Panc1 (cell line): Measurements from ENCODE around the gene TAS2R31. TPM values are rescaled to one million over a fixed set of nuclear protein-coding genes. Genes with fewer than 3 reads are reported as not detected.
"Not testable (repeated sequence)": the region's sequence is repeated elsewhere in the genome, so short reads cannot be mapped to it uniquely, and the experiment has no call there.

Source experiments
- ATAC-seq: fragments of 200-7000 bp; cut with Tn5 transposase; 2 replicates; pipeline ENCODE4 v1.9.1; 2020; ENCODE audit warnings: mild to moderate bottlenecking, moderate library complexity
- BruUV-seq: library from RNA; stranded (reverse); fragments of 400-500 nt; replicated peaks from 2 replicates; lab custom pipeline; 2021; lab: Mats Ljungman, UMichigan
- CTCF ChIA-PET: fragments of 300-600 bp; sonication (Branson Sonifier 250); formaldehyde crosslinking; loops from one replicate; lab custom pipeline; 2022; ENCODE audit warnings: antibody characterized with exemption; lab: Charles Lee
- POLR2A ChIA-PET: fragments of 300-600 bp; sonication (Branson Sonifier 250); formaldehyde crosslinking; loops from one replicate; lab custom pipeline; 2022; ENCODE audit warnings: antibody characterized with exemption; lab: Charles Lee
- DNase-seq: peaks from one replicate; pipeline ENCODE4 v3.0.0-alpha.2; 2010; ENCODE audit warnings: low read depth, low spot score
- H3K27ac ChIP-seq: 2 replicates; pipeline ENCODE4 v1.5.1; 2011; ENCODE audit warnings: mild to moderate bottlenecking, low read length, inconsistent platforms
- H3K27me3 ChIP-seq: fragments of 200-500 bp; sonication (Bioruptor generic); 2 replicates; pipeline ENCODE4 v1.6.0; 2014; ENCODE audit warnings: low read length, inconsistent platforms; ENCODE audit not compliant: control insufficient read depth, insufficient read depth
- H3K36me3 ChIP-seq: fragments of 200-500 bp; sonication (Bioruptor generic); 2 replicates; pipeline ENCODE4 v1.5.1; 2014; ENCODE audit warnings: inconsistent platforms, mild to moderate bottlenecking, low read length, moderate library complexity; ENCODE audit not compliant: control insufficient read depth, insufficient read depth
- H3K4me1 ChIP-seq: 2 replicates; pipeline ENCODE4 v1.5.1; 2011; ENCODE audit warnings: inconsistent platforms, mild to moderate bottlenecking, low read length, moderate library complexity; ENCODE audit not compliant: control insufficient read depth, insufficient read depth
- H3K4me3 ChIP-seq, 2 experiments: 2 replicates each; pipeline ENCODE4 v1.5.1; 2011 to 2012; ENCODE audit warnings: low read depth in 2 of 2, low read length in 2 of 2, mild to moderate bottlenecking in 2 of 2, inconsistent platforms in 1 of 2, moderate library complexity in 1 of 2
- H3K9me3 ChIP-seq: fragments of 200-500 bp; sonication (Bioruptor generic); 2 replicates; pipeline ENCODE4 v1.5.1; 2014; ENCODE audit warnings: low read depth, mild to moderate bottlenecking, inconsistent platforms, low read length, moderate library complexity; ENCODE audit not compliant: control insufficient read depth, insufficient read depth
- POLR2AphosphoS5 ChIP-seq: IDR thresholded peaks from 2 replicates; pipeline ENCODE4 v1.6.1; 2012; ENCODE audit warnings: mild to moderate bottlenecking, low read depth, low read length, moderate library complexity
- SIN3A ChIP-seq: IDR thresholded peaks from 2 replicates; pipeline ENCODE4 v1.6.1; 2012; ENCODE audit warnings: low read depth, mild to moderate bottlenecking, low read length, moderate library complexity, borderline replicate concordance; ENCODE audit not compliant: insufficient read depth
- TCF7L2 ChIP-seq: IDR thresholded peaks from 2 replicates; pipeline ENCODE4 v1.6.1; 2011; ENCODE audit warnings: mild to moderate bottlenecking, low read depth, low read length, inconsistent platforms
- in situ Hi-C: cut with HindIII; loops from 2 replicates; pipeline ENCODE4 v1.10.0; 2016; ENCODE audit warnings: low sequenced_read_pairs, low pct_unique_long_range_greater_than_20kb
- intact Hi-C: fragments of 100-400 bp; cut with micrococcal nuclease; formaldehyde crosslinking; loops from one replicate; pipeline ENCODE4 v1.10.0; 2022; ENCODE audit not compliant: unreplicated experiment
- total RNA-seq: library from RNA; stranded (reverse); gene quantifications from one replicate; pipeline ENCODE4 v1.2.1, GENCODE V29; 2021; ENCODE audit not compliant: unreplicated experiment
- TF ChIP-seq, protein P1 (sequence below), 2 experiments: IDR thresholded peaks; 2 replicates each; pipeline ENCODE4 v1.6.1; 2011 to 2012; ENCODE audit warnings: low read depth in 2 of 2, control low read depth in 1 of 2, low read length in 1 of 2, mild to moderate bottlenecking in 1 of 2, moderate library complexity in 1 of 2; ENCODE audit not compliant: insufficient read depth in 1 of 2
- TF ChIP-seq, protein P2 (sequence below): fragments of 450-650 bp; IDR thresholded peaks from 2 replicates; pipeline ENCODE4 v1.5.1; 2017; ENCODE audit warnings: mild to moderate bottlenecking

TAS2R31 gene
- total RNA-seq, 1 experiment from 2014 or later, result 1.3 TPM

DNA sequence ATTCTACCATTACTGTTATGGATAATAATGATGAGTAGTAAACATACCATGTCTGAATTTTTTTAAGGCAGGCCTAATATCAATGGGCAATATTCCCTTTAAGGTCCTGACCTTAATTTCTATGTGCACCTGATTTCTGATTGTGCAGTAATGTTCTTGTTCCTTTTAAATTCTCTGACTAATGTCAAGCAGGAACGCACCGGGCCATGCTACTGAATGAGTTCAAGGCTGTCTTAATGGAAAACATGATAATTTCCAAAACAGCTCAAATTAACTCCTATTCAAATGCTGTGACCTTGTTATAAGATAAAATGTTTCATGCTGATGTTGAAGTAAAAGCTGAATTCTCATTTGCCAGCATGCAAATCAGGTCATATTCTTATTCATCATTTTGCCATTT lies 24.1 kb upstream of the TAS2R31 start:
- Histone ChIP-seq H3K9me3 (no peaks in the 10 kb centered on the region), H3K4me1 (no peaks in the 10 kb centered on the region), H3K36me3 (no peaks in the 10 kb centered on the region), H3K4me3 (no peak overlapping the region), H3K27me3 (no peaks in the 10 kb centered on the region), H3K27ac (no peak overlapping the region)
- TF ChIP-seq POLR2AphosphoS5 (no peak), SIN3A (no peak), TCF7L2 (no peak)
- TF ChIP-seq, protein P1, sequence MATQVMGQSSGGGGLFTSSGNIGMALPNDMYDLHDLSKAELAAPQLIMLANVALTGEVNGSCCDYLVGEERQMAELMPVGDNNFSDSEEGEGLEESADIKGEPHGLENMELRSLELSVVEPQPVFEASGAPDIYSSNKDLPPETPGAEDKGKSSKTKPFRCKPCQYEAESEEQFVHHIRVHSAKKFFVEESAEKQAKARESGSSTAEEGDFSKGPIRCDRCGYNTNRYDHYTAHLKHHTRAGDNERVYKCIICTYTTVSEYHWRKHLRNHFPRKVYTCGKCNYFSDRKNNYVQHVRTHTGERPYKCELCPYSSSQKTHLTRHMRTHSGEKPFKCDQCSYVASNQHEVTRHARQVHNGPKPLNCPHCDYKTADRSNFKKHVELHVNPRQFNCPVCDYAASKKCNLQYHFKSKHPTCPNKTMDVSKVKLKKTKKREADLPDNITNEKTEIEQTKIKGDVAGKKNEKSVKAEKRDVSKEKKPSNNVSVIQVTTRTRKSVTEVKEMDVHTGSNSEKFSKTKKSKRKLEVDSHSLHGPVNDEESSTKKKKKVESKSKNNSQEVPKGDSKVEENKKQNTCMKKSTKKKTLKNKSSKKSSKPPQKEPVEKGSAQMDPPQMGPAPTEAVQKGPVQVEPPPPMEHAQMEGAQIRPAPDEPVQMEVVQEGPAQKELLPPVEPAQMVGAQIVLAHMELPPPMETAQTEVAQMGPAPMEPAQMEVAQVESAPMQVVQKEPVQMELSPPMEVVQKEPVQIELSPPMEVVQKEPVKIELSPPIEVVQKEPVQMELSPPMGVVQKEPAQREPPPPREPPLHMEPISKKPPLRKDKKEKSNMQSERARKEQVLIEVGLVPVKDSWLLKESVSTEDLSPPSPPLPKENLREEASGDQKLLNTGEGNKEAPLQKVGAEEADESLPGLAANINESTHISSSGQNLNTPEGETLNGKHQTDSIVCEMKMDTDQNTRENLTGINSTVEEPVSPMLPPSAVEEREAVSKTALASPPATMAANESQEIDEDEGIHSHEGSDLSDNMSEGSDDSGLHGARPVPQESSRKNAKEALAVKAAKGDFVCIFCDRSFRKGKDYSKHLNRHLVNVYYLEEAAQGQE (IDR thresholded peaks at IDR 0.05; ENCODE audit: insufficient read depth in 1 of 2, low read depth in 2 of 2, low read length in 1 of 2), result no peak
- TF ChIP-seq, protein P2, sequence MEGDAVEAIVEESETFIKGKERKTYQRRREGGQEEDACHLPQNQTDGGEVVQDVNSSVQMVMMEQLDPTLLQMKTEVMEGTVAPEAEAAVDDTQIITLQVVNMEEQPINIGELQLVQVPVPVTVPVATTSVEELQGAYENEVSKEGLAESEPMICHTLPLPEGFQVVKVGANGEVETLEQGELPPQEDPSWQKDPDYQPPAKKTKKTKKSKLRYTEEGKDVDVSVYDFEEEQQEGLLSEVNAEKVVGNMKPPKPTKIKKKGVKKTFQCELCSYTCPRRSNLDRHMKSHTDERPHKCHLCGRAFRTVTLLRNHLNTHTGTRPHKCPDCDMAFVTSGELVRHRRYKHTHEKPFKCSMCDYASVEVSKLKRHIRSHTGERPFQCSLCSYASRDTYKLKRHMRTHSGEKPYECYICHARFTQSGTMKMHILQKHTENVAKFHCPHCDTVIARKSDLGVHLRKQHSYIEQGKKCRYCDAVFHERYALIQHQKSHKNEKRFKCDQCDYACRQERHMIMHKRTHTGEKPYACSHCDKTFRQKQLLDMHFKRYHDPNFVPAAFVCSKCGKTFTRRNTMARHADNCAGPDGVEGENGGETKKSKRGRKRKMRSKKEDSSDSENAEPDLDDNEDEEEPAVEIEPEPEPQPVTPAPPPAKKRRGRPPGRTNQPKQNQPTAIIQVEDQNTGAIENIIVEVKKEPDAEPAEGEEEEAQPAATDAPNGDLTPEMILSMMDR, result no peak
- in situ Hi-C loops (no loop called here), intact Hi-C loops (no loop called here)
- ATAC-seq (no peak), DNase-seq (no peak)
- CTCF ChIA-PET, result no interaction called here
- BruUV-seq, result no TSS peak
- POLR2A ChIA-PET, result no interaction called here

DNA sequence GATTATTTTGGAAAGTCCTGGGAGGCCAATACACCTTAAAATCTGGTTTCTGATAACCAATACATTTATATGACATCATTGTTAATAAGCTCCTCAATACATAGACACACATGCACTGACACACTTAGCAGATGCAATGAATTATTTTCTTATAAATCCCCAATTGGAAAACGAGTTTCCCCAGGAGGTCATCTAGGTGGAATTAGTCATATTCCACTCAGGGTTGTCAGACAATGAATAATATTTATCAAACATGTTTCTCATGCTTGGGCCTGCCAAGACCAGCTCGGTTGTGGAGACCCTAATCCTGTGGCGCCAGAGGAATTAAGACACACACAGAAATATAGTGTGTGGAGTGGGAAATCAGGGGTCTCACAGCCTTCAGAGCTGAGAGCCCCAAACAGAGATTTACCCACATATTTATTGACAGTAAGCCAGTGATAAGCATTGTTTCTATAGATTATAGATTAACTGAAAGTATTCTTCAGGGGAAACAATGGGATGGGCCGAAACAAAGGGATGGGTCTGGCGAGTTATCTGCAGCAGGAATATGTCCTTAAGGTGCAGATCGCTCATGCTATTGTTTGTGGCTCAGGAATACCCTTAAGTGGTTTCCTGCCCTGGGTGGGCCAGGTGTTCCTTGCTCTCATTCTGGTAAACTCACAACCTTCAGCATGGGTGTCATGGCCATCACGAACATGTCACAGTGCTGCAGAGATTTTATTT lies 18.8 kb upstream of the TAS2R31 start:
- H3K27me3 ChIP-seq, ATAC-seq, intact Hi-C loops, BruUV-seq, H3K9me3 ChIP-seq, H3K36me3 ChIP-seq, H3K27ac ChIP-seq, in situ Hi-C loops, CTCF ChIA-PET, H3K4me1 ChIP-seq, DNase-seq, H3K4me3 ChIP-seq, POLR2A ChIA-PET: not testable (repeated sequence)

DNA sequence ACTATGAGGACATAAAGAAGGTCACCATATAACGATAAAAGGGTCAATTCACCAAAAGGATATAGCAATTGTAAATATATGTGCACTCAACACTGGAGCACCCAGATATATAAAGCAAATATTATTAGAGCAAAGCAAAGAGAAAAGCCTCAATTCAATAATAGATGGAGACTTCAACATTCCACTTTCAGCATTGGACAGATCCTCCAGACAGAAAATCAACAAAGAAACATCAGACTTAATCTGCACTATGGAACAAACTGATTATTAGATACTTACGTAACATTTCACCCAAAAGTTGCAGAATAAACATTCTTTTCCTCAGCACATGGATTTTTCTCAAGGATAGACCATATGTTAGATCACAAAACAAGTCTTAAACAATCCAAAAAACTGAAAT lies 10.2 kb upstream of the TAS2R31 start:
- BruUV-seq, H3K4me3 ChIP-seq, H3K36me3 ChIP-seq, H3K9me3 ChIP-seq, in situ Hi-C loops, CTCF ChIA-PET, H3K4me1 ChIP-seq, H3K27me3 ChIP-seq, ATAC-seq, DNase-seq, POLR2A ChIA-PET, intact Hi-C loops, H3K27ac ChIP-seq: not testable (repeated sequence)
